Spleen (tissue), 7 donors: ENCODE results near the gene TMEM132D.

Source experiments
- POLR2A ChIP-seq, 3 donors: fragments of 450-650 bp; IDR thresholded peaks; one replicate each; pipeline ENCODE4 v1.5.1; 2017; ENCODE audit warnings: antibody characterized with exemption in 3 of 3, mild to moderate bottlenecking in 1 of 3
- TF ChIP-seq, protein P1 (sequence below), 11 experiments: fragments of 200-600 bp in 7 of 11; fragments of 450-650 bp in 4 of 11; sonication (generic) in 4 of 11; IDR thresholded peaks in 8 of 11; conservative IDR thresholded peaks in 3 of 11; 1 replicate in 7 of 11; 2 replicates in 4 of 11; pipeline versions ENCODE4 v1.4.0 to v1.8.0; 2016 to 2021; ENCODE audit warnings: antibody characterized with exemption in 11 of 11, inconsistent platforms in 4 of 11, mild to moderate bottlenecking in 1 of 11
- donor health status: DM: no; HTN: no; CAD: no; lungs with moderate emphysema.
- donor health status: DM: no; HTN: no; CAD: no.
- donor health status: DM: no; HTN: no; CAD: no.

DNA sequence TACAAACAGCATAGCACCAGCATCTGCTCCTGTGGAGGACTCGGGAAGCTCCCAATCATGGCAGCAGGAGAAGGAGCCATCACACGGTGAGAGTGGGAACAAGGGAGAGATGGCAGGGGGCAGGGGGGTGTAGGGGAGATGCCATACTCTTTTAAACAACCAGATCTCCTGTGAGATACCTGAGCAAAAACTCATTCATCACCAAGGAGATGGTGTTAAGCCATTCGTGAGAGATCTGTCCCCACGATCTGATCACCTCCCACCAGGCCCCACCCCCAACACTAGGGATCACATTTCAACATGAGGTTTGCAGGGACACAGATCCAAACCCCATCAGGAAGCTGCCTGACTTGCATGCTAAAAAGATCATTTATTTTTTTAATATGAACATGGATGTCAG is 499.3 kb downstream of the TMEM132D start:
- TF ChIP-seq, protein P1, sequence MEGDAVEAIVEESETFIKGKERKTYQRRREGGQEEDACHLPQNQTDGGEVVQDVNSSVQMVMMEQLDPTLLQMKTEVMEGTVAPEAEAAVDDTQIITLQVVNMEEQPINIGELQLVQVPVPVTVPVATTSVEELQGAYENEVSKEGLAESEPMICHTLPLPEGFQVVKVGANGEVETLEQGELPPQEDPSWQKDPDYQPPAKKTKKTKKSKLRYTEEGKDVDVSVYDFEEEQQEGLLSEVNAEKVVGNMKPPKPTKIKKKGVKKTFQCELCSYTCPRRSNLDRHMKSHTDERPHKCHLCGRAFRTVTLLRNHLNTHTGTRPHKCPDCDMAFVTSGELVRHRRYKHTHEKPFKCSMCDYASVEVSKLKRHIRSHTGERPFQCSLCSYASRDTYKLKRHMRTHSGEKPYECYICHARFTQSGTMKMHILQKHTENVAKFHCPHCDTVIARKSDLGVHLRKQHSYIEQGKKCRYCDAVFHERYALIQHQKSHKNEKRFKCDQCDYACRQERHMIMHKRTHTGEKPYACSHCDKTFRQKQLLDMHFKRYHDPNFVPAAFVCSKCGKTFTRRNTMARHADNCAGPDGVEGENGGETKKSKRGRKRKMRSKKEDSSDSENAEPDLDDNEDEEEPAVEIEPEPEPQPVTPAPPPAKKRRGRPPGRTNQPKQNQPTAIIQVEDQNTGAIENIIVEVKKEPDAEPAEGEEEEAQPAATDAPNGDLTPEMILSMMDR (IDR thresholded peaks at IDR 0.05 in 8 of 11, conservative IDR thresholded peaks at IDR 0.05 in 3 of 11) = no peak
- no peak for TF ChIP-seq POLR2A (IDR thresholded peaks at IDR 0.05)
